SU-DHL-6 (cell line): ENCODE data around the gene IGFBPL1.
"Not testable (repeated sequence)": the region's sequence is repeated elsewhere in the genome, so short reads cannot be mapped to it uniquely, and the experiment has no call there.

ENCODE experiments used
- H2AFZ ChIP-seq: fragments of 200-600 bp; sonication (generic); 2 replicates; pipeline ENCODE4 v1.6.1; 2014; ENCODE audit warnings: low read depth, mild to moderate bottlenecking, moderate library complexity, mixed read lengths, antibody characterized with exemption, low read length; ENCODE audit not compliant: severe bottlenecking
- H3F3A ChIP-seq: fragments of 200-600 bp; shearing (Covaris generic); 2 replicates; pipeline ENCODE4 v1.6.0; 2016; ENCODE audit warnings: antibody characterized with exemption, mild to moderate bottlenecking; ENCODE audit not compliant: insufficient read depth
- H3K27ac ChIP-seq: fragments of 200-600 bp; sonication (generic); 2 replicates; pipeline ENCODE4 v1.5.1; 2016; ENCODE audit warnings: low read depth, mild to moderate bottlenecking, low read length, moderate library complexity, mixed read lengths
- H3K27me3 ChIP-seq: fragments of 200-600 bp; sonication (generic), shearing (Covaris generic); 2 replicates; pipeline ENCODE4 v1.6.0; 2014; ENCODE audit warnings: mild to moderate bottlenecking, low read length
- H3K36me3 ChIP-seq: fragments of 200-600 bp; sonication (generic); 2 replicates; pipeline ENCODE4 v1.6.1; 2014; ENCODE audit warnings: mild to moderate bottlenecking, low read length, mixed read lengths
- H3K4me2 ChIP-seq: fragments of 300-600, 200-600 bp; shearing (Covaris generic), sonication (generic); 2 replicates; pipeline ENCODE4 v1.6.0; 2014; ENCODE audit warnings: low read length, low read depth, mild to moderate bottlenecking; ENCODE audit not compliant: poor library complexity, severe bottlenecking
- H3K4me3 ChIP-seq: fragments of 200-600 bp; sonication (generic); 2 replicates; pipeline ENCODE4 v1.5.1; 2014; ENCODE audit warnings: antibody characterized with exemption, low read length, mild to moderate bottlenecking, mixed read lengths; ENCODE audit not compliant: insufficient read depth, poor library complexity, severe bottlenecking
- H3K79me2 ChIP-seq: fragments of 200-600 bp; sonication (generic); 2 replicates; pipeline ENCODE4 v1.6.1; 2014; ENCODE audit warnings: mild to moderate bottlenecking, low read length, moderate library complexity; ENCODE audit not compliant: insufficient read depth
- H3K9ac ChIP-seq: fragments of 200-600 bp; sonication (generic); 2 replicates; pipeline ENCODE4 v1.7.0; 2014; ENCODE audit warnings: mild to moderate bottlenecking, low read length
- H3K9me2 ChIP-seq: fragments of 200-600 bp; sonication (generic); replicated peaks from 2 replicates; pipeline ENCODE4 v1.6.1; 2014; ENCODE audit warnings: low read length; ENCODE audit not compliant: insufficient read depth
- H3K9me3 ChIP-seq: fragments of 200-600 bp; sonication (generic); 2 replicates; pipeline ENCODE4 v1.6.1; 2014; ENCODE audit warnings: low read length, mixed read lengths; ENCODE audit not compliant: insufficient read depth
- H4K20me1 ChIP-seq: fragments of 200-600 bp; sonication (generic); 2 replicates; pipeline ENCODE4 v1.6.1; 2014; ENCODE audit warnings: low read depth, mild to moderate bottlenecking, antibody characterized with exemption, low read length, moderate library complexity, mixed read lengths
- EZH2phosphoT487 ChIP-seq: fragments of 200-600 bp; sonication (generic), shearing (Covaris generic); conservative IDR thresholded peaks from 2 replicates; pipeline ENCODE4 v1.6.1; 2018; ENCODE audit warnings: mild to moderate bottlenecking, antibody characterized with exemption, low read length, moderate library complexity, mixed read lengths
- TF ChIP-seq, protein P1 (sequence below): fragments of 200-600 bp; sonication (generic); IDR thresholded peaks from one replicate; pipeline ENCODE4 v1.5.1; 2017; ENCODE audit warnings: antibody characterized with exemption, mild to moderate bottlenecking, low read length, moderate library complexity; ENCODE audit not compliant: insufficient read depth, poor library complexity, severe bottlenecking

Gene IGFBPL1

DNA sequence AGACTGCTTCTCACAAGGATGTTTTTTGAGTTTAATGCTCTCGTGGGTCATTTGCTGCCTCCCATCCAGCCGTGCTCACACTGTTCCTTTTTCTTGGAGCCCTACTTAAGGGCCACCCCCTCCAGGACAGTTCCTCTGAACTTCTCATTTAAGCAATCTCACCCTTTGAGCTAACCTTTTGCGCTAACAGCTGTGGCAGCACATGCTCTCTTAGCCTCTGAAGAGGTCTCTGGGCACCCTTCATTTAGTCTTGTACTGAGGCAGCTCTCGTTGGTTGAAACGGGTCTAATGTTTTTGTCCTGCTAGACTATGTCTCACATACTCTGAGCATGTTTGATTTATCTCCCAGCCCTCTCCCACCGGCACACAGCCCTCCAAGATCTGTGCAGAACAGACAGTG is 19.9 kb downstream of the IGFBPL1 start:
- H3K4me3 ChIP-seq = no peak overlapping the region
- no peak overlapping the region for H3K9ac ChIP-seq
- no peak overlapping the region for H3K4me2 ChIP-seq
- H3K27ac ChIP-seq = no peak overlapping the region
- no peaks in the 10 kb centered on the region for H3K9me3 ChIP-seq
- H3F3A ChIP-seq = no peaks in the 10 kb centered on the region
- no peaks in the 10 kb centered on the region for H3K36me3 ChIP-seq
- TF ChIP-seq, protein P1, sequence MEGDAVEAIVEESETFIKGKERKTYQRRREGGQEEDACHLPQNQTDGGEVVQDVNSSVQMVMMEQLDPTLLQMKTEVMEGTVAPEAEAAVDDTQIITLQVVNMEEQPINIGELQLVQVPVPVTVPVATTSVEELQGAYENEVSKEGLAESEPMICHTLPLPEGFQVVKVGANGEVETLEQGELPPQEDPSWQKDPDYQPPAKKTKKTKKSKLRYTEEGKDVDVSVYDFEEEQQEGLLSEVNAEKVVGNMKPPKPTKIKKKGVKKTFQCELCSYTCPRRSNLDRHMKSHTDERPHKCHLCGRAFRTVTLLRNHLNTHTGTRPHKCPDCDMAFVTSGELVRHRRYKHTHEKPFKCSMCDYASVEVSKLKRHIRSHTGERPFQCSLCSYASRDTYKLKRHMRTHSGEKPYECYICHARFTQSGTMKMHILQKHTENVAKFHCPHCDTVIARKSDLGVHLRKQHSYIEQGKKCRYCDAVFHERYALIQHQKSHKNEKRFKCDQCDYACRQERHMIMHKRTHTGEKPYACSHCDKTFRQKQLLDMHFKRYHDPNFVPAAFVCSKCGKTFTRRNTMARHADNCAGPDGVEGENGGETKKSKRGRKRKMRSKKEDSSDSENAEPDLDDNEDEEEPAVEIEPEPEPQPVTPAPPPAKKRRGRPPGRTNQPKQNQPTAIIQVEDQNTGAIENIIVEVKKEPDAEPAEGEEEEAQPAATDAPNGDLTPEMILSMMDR = no peak
- no peak for TF ChIP-seq EZH2phosphoT487
- H4K20me1 ChIP-seq = no peaks in the 10 kb centered on the region
- H3K79me2 ChIP-seq = no peaks in the 10 kb centered on the region
- no peak overlapping the region for H2AFZ ChIP-seq
- H3K9me2 ChIP-seq = no peaks in the 10 kb centered on the region
- H3K27me3 ChIP-seq = no peaks in the 10 kb centered on the region

DNA sequence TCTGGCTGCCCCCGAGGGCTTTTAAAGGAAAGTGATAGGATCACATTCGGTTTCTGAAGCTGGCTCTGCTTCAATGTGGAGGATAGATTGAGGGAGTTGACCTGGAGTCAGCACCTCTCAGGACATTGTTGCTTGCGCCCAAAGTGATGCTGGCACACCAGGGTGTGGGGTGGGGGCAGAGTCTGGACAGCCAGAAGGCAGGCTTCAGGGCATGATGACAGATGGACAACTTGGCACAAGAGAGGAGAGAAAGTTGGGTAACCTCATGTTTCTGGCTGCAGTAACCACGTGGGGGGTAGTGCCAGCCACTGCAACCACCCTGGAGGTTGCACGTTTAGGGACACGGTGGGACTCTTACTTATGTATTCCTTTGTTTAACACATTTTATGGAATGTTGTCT is 22.3 kb downstream of the IGFBPL1 start:
- no peaks in the 10 kb centered on the region for H3K9me2 ChIP-seq
- no peaks in the 10 kb centered on the region for H4K20me1 ChIP-seq
- H3K9ac ChIP-seq = no peak overlapping the region
- H2AFZ ChIP-seq = no peak overlapping the region
- H3K9me3 ChIP-seq = no peaks in the 10 kb centered on the region
- H3K79me2 ChIP-seq = no peaks in the 10 kb centered on the region
- H3K4me2 ChIP-seq = no peak overlapping the region
- TF ChIP-seq, protein P1 = no peak
- no peak for TF ChIP-seq EZH2phosphoT487
- no peaks in the 10 kb centered on the region for H3K36me3 ChIP-seq
- no peak overlapping the region for H3K27ac ChIP-seq
- no peak overlapping the region for H3K4me3 ChIP-seq
- H3K27me3 ChIP-seq = no peaks in the 10 kb centered on the region
- H3F3A ChIP-seq = no peaks in the 10 kb centered on the region

DNA sequence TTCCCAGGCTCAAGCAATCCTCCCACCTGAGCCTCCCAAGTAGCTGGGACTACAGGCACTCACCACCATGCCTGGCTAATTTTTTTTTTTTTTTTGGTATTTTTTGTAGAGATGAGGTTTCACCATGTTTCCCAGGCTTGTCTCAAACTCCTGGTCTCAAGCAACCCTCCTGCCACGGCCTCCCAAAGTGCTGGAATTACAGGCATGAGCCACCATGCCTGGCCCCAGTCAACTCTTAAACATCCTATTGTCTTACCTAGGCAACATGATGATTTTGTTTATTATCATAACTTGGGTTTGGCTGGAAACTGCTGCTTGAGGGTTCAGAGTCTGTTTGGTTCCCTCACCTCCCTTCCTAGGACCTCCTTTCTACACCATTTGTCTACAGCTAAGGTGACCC is 25.1 kb downstream of the IGFBPL1 start:
- H3K79me2 ChIP-seq, H3F3A ChIP-seq, H3K4me2 ChIP-seq, H4K20me1 ChIP-seq, H3K27me3 ChIP-seq, H3K9me2 ChIP-seq, H3K4me3 ChIP-seq, H3K9ac ChIP-seq, H3K36me3 ChIP-seq, H3K27ac ChIP-seq, H2AFZ ChIP-seq, H3K9me3 ChIP-seq: not testable (repeated sequence)

DNA sequence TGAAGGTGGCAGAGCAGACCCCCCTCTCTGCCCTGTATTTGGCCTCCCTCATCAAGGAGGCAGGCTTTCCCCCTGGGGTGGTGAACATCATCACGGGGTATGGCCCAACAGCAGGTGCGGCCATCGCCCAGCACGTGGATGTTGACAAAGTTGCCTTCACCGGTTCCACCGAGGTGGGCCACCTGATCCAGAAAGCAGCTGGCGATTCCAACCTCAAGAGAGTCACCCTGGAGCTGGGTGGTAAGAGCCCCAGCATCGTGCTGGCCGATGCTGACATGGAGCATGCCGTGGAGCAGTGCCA is 27.9 kb downstream of the IGFBPL1 start:
- Histone ChIP-seq H3K36me3 (no peaks in the 10 kb centered on the region), H3K9ac (no peak overlapping the region), H3K27ac (no peak overlapping the region), H4K20me1 (no peaks in the 10 kb centered on the region), H3K9me3 (no peaks in the 10 kb centered on the region), H3K9me2 (no peaks in the 10 kb centered on the region), H3K4me2 (no peak overlapping the region), H3K4me3 (no peak overlapping the region), H2AFZ (no peak overlapping the region), H3K27me3 (no peaks in the 10 kb centered on the region), H3F3A (no peaks in the 10 kb centered on the region), H3K79me2 (no peaks in the 10 kb centered on the region; the same call in 1 of the 2 replicates)
- TF ChIP-seq EZH2phosphoT487 = no peak
- TF ChIP-seq, protein P1 = no peak
